H9 (cell line): ENCODE data around the gene DTWD1. TPM values are rescaled to one million over a fixed set of nuclear protein-coding genes. Genes with fewer than 3 reads are reported as not detected.

ENCODE experiments used
- DNase-seq: peaks from one replicate; pipeline ENCODE4 v3.0.0-alpha.2; 2017
- H2AFZ ChIP-seq: one replicate; pipeline ENCODE4 v1.6.1; 2013; ENCODE audit warnings: mild to moderate bottlenecking, low read length, control low read depth, moderate library complexity
- H2AK5ac ChIP-seq: 2 replicates; pipeline ENCODE4 v1.6.1; 2013; ENCODE audit warnings: low read length, control low read depth, mixed read lengths; ENCODE audit not compliant: insufficient read length
- H2BK120ac ChIP-seq: one replicate; pipeline ENCODE4 v1.6.1; 2013; ENCODE audit warnings: low read depth, mild to moderate bottlenecking, low read length, control low read depth, inconsistent platforms; ENCODE audit not compliant: poor library complexity, severe bottlenecking
- H2BK12ac ChIP-seq: 2 replicates; pipeline ENCODE4 v1.6.1; 2013; ENCODE audit warnings: low read length, control low read depth, mixed read lengths, low read depth; ENCODE audit not compliant: insufficient read length
- H2BK15ac ChIP-seq: 2 replicates; pipeline ENCODE4 v1.6.1; 2013; ENCODE audit warnings: low read depth, low read length, control low read depth
- H2BK20ac ChIP-seq: one replicate; pipeline ENCODE4 v1.6.1; 2013; ENCODE audit warnings: low read depth, mild to moderate bottlenecking, low read length, control low read depth, inconsistent platforms; ENCODE audit not compliant: poor library complexity, severe bottlenecking
- H2BK5ac ChIP-seq: 2 replicates; pipeline ENCODE4 v1.6.1; 2013; ENCODE audit warnings: low read length, control low read depth, mixed read lengths; ENCODE audit not compliant: insufficient read length
- H3K14ac ChIP-seq: 2 replicates; pipeline ENCODE4 v1.6.1; 2013; ENCODE audit warnings: low read length, control low read depth; ENCODE audit not compliant: insufficient read depth
- H3K18ac ChIP-seq: 2 replicates; pipeline ENCODE4 v1.6.1; 2013; ENCODE audit warnings: low read depth, mild to moderate bottlenecking, mixed read lengths, low read length, control low read depth; ENCODE audit not compliant: insufficient read length
- H3K23ac ChIP-seq: 2 replicates; pipeline ENCODE4 v1.6.1; 2013; ENCODE audit warnings: low read length, control low read depth, mixed read lengths, low read depth; ENCODE audit not compliant: insufficient read length
- H3K23me2 ChIP-seq: 2 replicates; pipeline ENCODE4 v1.6.1; 2013; ENCODE audit warnings: low read depth, mild to moderate bottlenecking, mixed read lengths, low read length, control low read depth; ENCODE audit not compliant: insufficient read length, poor library complexity, severe bottlenecking
- H3K27ac ChIP-seq: 2 replicates; pipeline ENCODE4 v1.5.1; 2013; ENCODE audit warnings: low read length, control low read depth, mixed read lengths, low read depth; ENCODE audit not compliant: insufficient read length
- H3K27me3 ChIP-seq: 2 replicates; pipeline ENCODE4 v1.6.1; 2013; ENCODE audit warnings: low read length, control low read depth, inconsistent platforms; ENCODE audit not compliant: insufficient read depth
- H3K4ac ChIP-seq: 2 replicates; pipeline ENCODE4 v1.6.1; 2013; ENCODE audit warnings: low read depth, mild to moderate bottlenecking, control low read depth, inconsistent platforms, low read length, moderate library complexity
- H3K4me1 ChIP-seq: 2 replicates; pipeline ENCODE4 v1.6.1; 2013; ENCODE audit warnings: low read length, control low read depth, inconsistent platforms; ENCODE audit not compliant: insufficient read depth
- H3K4me2 ChIP-seq: 2 replicates; pipeline ENCODE4 v1.6.1; 2013; ENCODE audit warnings: low read length, control low read depth, mixed read lengths; ENCODE audit not compliant: insufficient read length, insufficient read depth
- H3K56ac ChIP-seq: 2 replicates; pipeline ENCODE4 v1.6.1; 2013; ENCODE audit warnings: low read depth, mild to moderate bottlenecking, mixed read lengths, low read length, control low read depth; ENCODE audit not compliant: insufficient read length
- H3K79me1 ChIP-seq: 2 replicates; pipeline ENCODE4 v1.6.1; 2013; ENCODE audit warnings: low read depth, mild to moderate bottlenecking, moderate library complexity, low read length, control low read depth, inconsistent platforms; ENCODE audit not compliant: insufficient read depth, poor library complexity, severe bottlenecking
- H3K79me2 ChIP-seq: 2 replicates; pipeline ENCODE4 v1.6.1; 2013; ENCODE audit warnings: low read length, control low read depth, inconsistent platforms; ENCODE audit not compliant: insufficient read depth
- H3K9ac ChIP-seq: 2 replicates; pipeline ENCODE4 v1.6.1; 2013; ENCODE audit warnings: low read length, control low read depth, mixed read lengths; ENCODE audit not compliant: insufficient read length; ENCODE audit errors: extremely low read depth
- H3K9me3 ChIP-seq: one replicate; pipeline ENCODE4 v1.6.1; 2013; ENCODE audit warnings: low read depth, low read length, inconsistent platforms; ENCODE audit not compliant: control insufficient read depth
- H3T11ph ChIP-seq: one replicate; pipeline ENCODE4 v1.6.1; 2013; ENCODE audit warnings: mild to moderate bottlenecking, low read length, control low read depth, inconsistent platforms
- H4K20me1 ChIP-seq: one replicate; pipeline ENCODE4 v1.6.1; 2013; ENCODE audit not compliant: control insufficient read depth, insufficient read length, insufficient read depth
- H4K5ac ChIP-seq: 2 replicates; pipeline ENCODE4 v1.6.1; 2013; ENCODE audit warnings: low read depth, mild to moderate bottlenecking, mixed read lengths, low read length, control low read depth; ENCODE audit not compliant: insufficient read length
- H4K8ac ChIP-seq: replicated peaks from 2 replicates; pipeline ENCODE4 v1.6.1; 2013; ENCODE audit warnings: low read length, control low read depth, mixed read lengths, low read depth; ENCODE audit not compliant: insufficient read length
- H4K91ac ChIP-seq: 2 replicates; pipeline ENCODE4 v1.6.1; 2013; ENCODE audit warnings: low read depth, mild to moderate bottlenecking, moderate library complexity, mixed read lengths, low read length, control low read depth; ENCODE audit not compliant: insufficient read length
- H3K27ac Mint-ChIP-seq, 3 experiments: 2 replicates in 2 of 3; 3 replicates in 1 of 3; pipeline ENCODE4 v1.8.0; 2020 to 2021; ENCODE audit warnings: mixed read lengths in 3 of 3, mild to moderate bottlenecking in 1 of 3, moderate library complexity in 1 of 3
- H3K27me3 Mint-ChIP-seq: 2 replicates; pipeline ENCODE4 v1.8.0; 2021; ENCODE audit warnings: low read depth, mild to moderate bottlenecking, moderate library complexity, mixed read lengths
- H3K36me3 Mint-ChIP-seq, 3 experiments: 2 replicates in 2 of 3; 3 replicates in 1 of 3; pipeline ENCODE4 v1.8.0; 2020 to 2021; ENCODE audit warnings: low read depth in 3 of 3, mixed read lengths in 3 of 3; ENCODE audit not compliant: insufficient read depth in 1 of 3
- H3K4me1 Mint-ChIP-seq, 2 experiments: 2 replicates each; pipeline ENCODE4 v1.8.0; 2020; ENCODE audit warnings: mixed read lengths in 2 of 2
- H3K4me3 Mint-ChIP-seq, 2 experiments: 2 replicates in 1 of 2; 3 replicates in 1 of 2; pipeline ENCODE4 v1.8.0; 2020 to 2021; ENCODE audit warnings: mild to moderate bottlenecking in 2 of 2, mixed read lengths in 2 of 2, moderate library complexity in 1 of 2
- H3K9me3 Mint-ChIP-seq, 2 experiments: 2 replicates in 1 of 2; 3 replicates in 1 of 2; pipeline ENCODE4 v1.8.0; 2020; ENCODE audit warnings: mild to moderate bottlenecking in 2 of 2, mixed read lengths in 2 of 2, moderate library complexity in 1 of 2
- CTCF ChIP-seq: fragments of 200-600 bp; sonication (generic); conservative IDR thresholded peaks from 3 replicates; pipeline ENCODE4 v1.8.0; 2021; ENCODE audit warnings: antibody characterized with exemption, mild to moderate bottlenecking
- WGBS: extraction: QIAGEN DNeasy Blood & Tissue Kit; methylation state at CpG from one replicate; pipeline ENCODE4 v1.1.7; 2013; ENCODE audit warnings: missing lambda C conversion rate, low lambda C conversion rate, mixed read lengths; ENCODE audit not compliant: insufficient read length; ENCODE audit errors: extremely low coverage; 5-methylcytosine and 5-hydroxymethylcytosine counted together
- total RNA-seq: library from RNA; stranded (reverse); gene quantifications from 2 replicates; pipeline ENCODE4 v1.2.1, GENCODE V29; 2021

The DTWD1 gene
- total RNA-seq, 1 experiment from 2014 or later: 26.7 TPM

GRCh38 chr15:49649987-49650386, 29.1 kb downstream of the DTWD1 start:
- H3K27ac ChIP-seq: no peak overlapping the region
- no peak overlapping the region for H3K4me3 Mint-ChIP-seq
- no peaks in the 10 kb centered on the region for H3K27me3 ChIP-seq
- no peaks in the 10 kb centered on the region for H3K27me3 Mint-ChIP-seq
- no peak overlapping the region for H4K5ac ChIP-seq
- no peak overlapping the region for H3K18ac ChIP-seq
- H3K9me3 Mint-ChIP-seq: peaks cover 18 to 27% of the 10 kb centered on the region in 2 experiments
- no peaks in the 10 kb centered on the region for H3K4me1 ChIP-seq
- H4K20me1 ChIP-seq: no peaks in the 10 kb centered on the region
- H3K4me2 ChIP-seq: no peak overlapping the region
- no peak for DNase-seq
- H2BK120ac ChIP-seq: no peak overlapping the region
- H3K23ac ChIP-seq: no peak overlapping the region
- H3K4ac ChIP-seq: no peak overlapping the region
- no peak overlapping the region for H2BK15ac ChIP-seq
- H3K56ac ChIP-seq: no peak overlapping the region
- H3K79me1 ChIP-seq: no peaks in the 10 kb centered on the region
- H2BK20ac ChIP-seq: no peak overlapping the region
- H3K27ac Mint-ChIP-seq: no peak overlapping the region
- H4K91ac ChIP-seq: no peak overlapping the region
- H4K8ac ChIP-seq: no peak overlapping the region
- no peaks in the 10 kb centered on the region for H3K79me2 ChIP-seq
- no peak overlapping the region for H2AK5ac ChIP-seq
- peaks cover 15% of the 10 kb centered on the region for H3K9me3 ChIP-seq
- no peak overlapping the region for H3T11ph ChIP-seq
- H3K23me2 ChIP-seq: no peaks in the 10 kb centered on the region
- H3K4me1 Mint-ChIP-seq: no peaks in the 10 kb centered on the region
- WGBS: no CpG with 5 or more reads among the region's 1 CpG
- H2BK12ac ChIP-seq: no peak overlapping the region
- no peak for TF ChIP-seq CTCF
- no peak overlapping the region for H3K9ac ChIP-seq
- no peak overlapping the region for H2AFZ ChIP-seq
- H3K36me3 Mint-ChIP-seq: peaks cover 2 to 21% (median 19%) of the 10 kb centered on the region in 3 experiments
- no peak overlapping the region for H2BK5ac ChIP-seq
- H3K14ac ChIP-seq: no peak overlapping the region
